ENCODE results near the gene OR13J1. TPM values are rescaled to one million over a fixed set of nuclear protein-coding genes. Genes with fewer than 3 reads are reported as not detected.
"Not testable (repeated sequence)": the region's sequence is repeated elsewhere in the genome, so short reads cannot be mapped to it uniquely, and the experiment has no call there.

The OR13J1 gene
- total RNA-seq, 2 experiments from 2014 or later, result not detected

- no peaks in the 10 kb centered on the region for H3K9me3 Mint-ChIP-seq
- ChIA-PET POLR2A (interaction anchor here (2.1 kb wide), 1 partner anchor 23 kb away, joined by 7 read pairs; no protein-coding TSS in a partner anchor), CTCF (interaction anchor here (0.9 kb wide), 1 partner anchor 38 kb away, joined by 3 read pairs; no protein-coding TSS in a partner anchor)
- H3K36me3 Mint-ChIP-seq (ENCODE audit: low read depth), result no peaks in the 10 kb centered on the region
- H3K4me1 Mint-ChIP-seq (ENCODE audit: low read depth), result peaks cover 15% of the 10 kb centered on the region
- ATAC-seq (ENCODE audit: poor library complexity), result no peak
- no peak overlapping the region for H3K27ac Mint-ChIP-seq
- no peak for DNase-seq
- H3K4me1 ChIP-seq (ENCODE audit: insufficient read depth, low read length), result peaks cover 12% of the 10 kb centered on the region
- no peak overlapping the region for H3K27ac ChIP-seq (ENCODE audit: low read depth in 1 of 2, low read length in 2 of 2)
- intact Hi-C loops (cut with DNase I, micrococcal nuclease), result no loop called here
- no peak overlapping the region for H3K4me3 ChIP-seq (ENCODE audit: low read length)
- H3K27me3 ChIP-seq (ENCODE audit: control insufficient read depth in 1 of 2, insufficient read depth in 2 of 2, low read length in 2 of 2), result no peaks in the 10 kb centered on the region
- no peak overlapping the region for H3K4me3 Mint-ChIP-seq
- no peak for TF ChIP-seq CTCF (IDR thresholded peaks at IDR 0.05)
- no peaks in the 10 kb centered on the region for H3K9me3 ChIP-seq (ENCODE audit: control insufficient read depth in 1 of 2, insufficient read depth in 1 of 2, low read length in 2 of 2)
- no peaks in the 10 kb centered on the region for H3K36me3 ChIP-seq (ENCODE audit: insufficient read depth, low read length)
- no peaks in the 10 kb centered on the region for H3K27me3 Mint-ChIP-seq
Observed at GRCh38 chr9:35917261-35917660, 47.1 kb upstream of the OR13J1 start.

- POLR2A ChIA-PET, result no interaction called here
- Mint-ChIP-seq H3K27ac (peak overlapping the region; percentile 53), H3K4me1 (ENCODE audit: low read depth) (peaks cover 28% of the 10 kb centered on the region)
Observed at GRCh38 chr9:35915681-35916294, 45.6 kb upstream of the OR13J1 start.

GRCh38 chr9:35914301-35914807 lies 44.2 kb upstream of the OR13J1 start:
- POLR2A ChIA-PET, result interaction anchor here (0.6 kb wide), 1 partner anchor 26 kb away, joined by 3 read pairs; no protein-coding TSS in a partner anchor
- intact Hi-C loops (cut with DNase I, micrococcal nuclease), result no loop called here
- no peak for DNase-seq

More at GRCh38 chr9:35915681-35916294, 45.6 kb upstream of the OR13J1 start:
- DNase-seq (no peak), ATAC-seq (ENCODE audit: poor library complexity) (no peak)
- H3K36me3 Mint-ChIP-seq (ENCODE audit: low read depth), result no peaks in the 10 kb centered on the region
- no peak overlapping the region for H3K4me3 Mint-ChIP-seq
- CTCF ChIA-PET, result no interaction called here
- Histone ChIP-seq H3K4me1 (ENCODE audit: insufficient read depth, low read length) (peaks cover 26% of the 10 kb centered on the region), H3K36me3 (ENCODE audit: insufficient read depth, low read length) (no peaks in the 10 kb centered on the region), H3K9me3 (ENCODE audit: control insufficient read depth in 1 of 2, insufficient read depth in 1 of 2, low read length in 2 of 2) (no peaks in the 10 kb centered on the region), H3K4me3 (ENCODE audit: low read length) (no peak overlapping the region), H3K27me3 (ENCODE audit: control insufficient read depth in 1 of 2, insufficient read depth in 2 of 2, low read length in 2 of 2) (no peaks in the 10 kb centered on the region), H3K27ac (ENCODE audit: low read depth in 1 of 2, low read length in 2 of 2) (no peak overlapping the region)
- intact Hi-C loops (cut with DNase I, micrococcal nuclease), result no loop called here
- no peak for TF ChIP-seq CTCF (IDR thresholded peaks at IDR 0.05)
- H3K27me3 Mint-ChIP-seq, result no peaks in the 10 kb centered on the region
- no peaks in the 10 kb centered on the region for H3K9me3 Mint-ChIP-seq

GRCh38 chr9:35913429-35913828 lies 43.2 kb upstream of the OR13J1 start:
- H3K9me3 Mint-ChIP-seq; H3K27me3 ChIP-seq (ENCODE audit: control insufficient read depth in 1 of 2, insufficient read depth in 2 of 2, low read length in 2 of 2); ATAC-seq (ENCODE audit: poor library complexity); H3K9me3 ChIP-seq (ENCODE audit: control insufficient read depth in 1 of 2, insufficient read depth in 1 of 2, low read length in 2 of 2); H3K27ac ChIP-seq (ENCODE audit: low read depth in 1 of 2, low read length in 2 of 2); H3K27me3 Mint-ChIP-seq; H3K36me3 ChIP-seq (ENCODE audit: insufficient read depth, low read length); H3K4me3 Mint-ChIP-seq; H3K4me3 ChIP-seq (ENCODE audit: low read length); H3K27ac Mint-ChIP-seq; CTCF ChIA-PET; DNase-seq; H3K36me3 Mint-ChIP-seq (ENCODE audit: low read depth); intact Hi-C loops (cut with DNase I, micrococcal nuclease); POLR2A ChIA-PET: not testable (repeated sequence)
- H3K4me1 Mint-ChIP-seq (ENCODE audit: low read depth), result peaks cover 40% of the 10 kb centered on the region
- peaks cover 49% of the 10 kb centered on the region for H3K4me1 ChIP-seq (ENCODE audit: insufficient read depth, low read length)

More at GRCh38 chr9:35914301-35914807, 44.2 kb upstream of the OR13J1 start:
- H3K27ac ChIP-seq (ENCODE audit: low read depth in 1 of 2, low read length in 2 of 2), result no peak overlapping the region
- CTCF ChIA-PET, result no interaction called here
- Mint-ChIP-seq H3K4me1 (ENCODE audit: low read depth) (peaks cover 40% of the 10 kb centered on the region), H3K27me3 (no peaks in the 10 kb centered on the region), H3K27ac (no peak overlapping the region), H3K9me3 (no peaks in the 10 kb centered on the region), H3K36me3 (ENCODE audit: low read depth) (no peaks in the 10 kb centered on the region), H3K4me3 (no peak overlapping the region)
- no peaks in the 10 kb centered on the region for H3K9me3 ChIP-seq (ENCODE audit: control insufficient read depth in 1 of 2, insufficient read depth in 1 of 2, low read length in 2 of 2)
- H3K36me3 ChIP-seq (ENCODE audit: insufficient read depth, low read length), result no peaks in the 10 kb centered on the region
- no peaks in the 10 kb centered on the region for H3K27me3 ChIP-seq (ENCODE audit: control insufficient read depth in 1 of 2, insufficient read depth in 2 of 2, low read length in 2 of 2)
- TF ChIP-seq CTCF (IDR thresholded peaks at IDR 0.05), result no peak
- ATAC-seq (ENCODE audit: poor library complexity), result peak; percentile 22
- H3K4me3 ChIP-seq (ENCODE audit: low read length), result no peak overlapping the region
- H3K4me1 ChIP-seq (ENCODE audit: insufficient read depth, low read length), result peaks cover 40% of the 10 kb centered on the region
